Stimulated activated CD8-positive, alpha-beta memory T cell treated with anti-CD3 and anti-CD28 coated beads, Interleukin-7, amount 100 ng/mL, for 4 hours (primary cell): ENCODE data around the gene RBM8A.

Source experiments
- DNase-seq, 2 donors: peaks; one replicate each; pipeline ENCODE4 v3.0.0-alpha.2; 2020; ENCODE audit warnings: low read depth in 2 of 2

The RBM8A gene

DNA sequence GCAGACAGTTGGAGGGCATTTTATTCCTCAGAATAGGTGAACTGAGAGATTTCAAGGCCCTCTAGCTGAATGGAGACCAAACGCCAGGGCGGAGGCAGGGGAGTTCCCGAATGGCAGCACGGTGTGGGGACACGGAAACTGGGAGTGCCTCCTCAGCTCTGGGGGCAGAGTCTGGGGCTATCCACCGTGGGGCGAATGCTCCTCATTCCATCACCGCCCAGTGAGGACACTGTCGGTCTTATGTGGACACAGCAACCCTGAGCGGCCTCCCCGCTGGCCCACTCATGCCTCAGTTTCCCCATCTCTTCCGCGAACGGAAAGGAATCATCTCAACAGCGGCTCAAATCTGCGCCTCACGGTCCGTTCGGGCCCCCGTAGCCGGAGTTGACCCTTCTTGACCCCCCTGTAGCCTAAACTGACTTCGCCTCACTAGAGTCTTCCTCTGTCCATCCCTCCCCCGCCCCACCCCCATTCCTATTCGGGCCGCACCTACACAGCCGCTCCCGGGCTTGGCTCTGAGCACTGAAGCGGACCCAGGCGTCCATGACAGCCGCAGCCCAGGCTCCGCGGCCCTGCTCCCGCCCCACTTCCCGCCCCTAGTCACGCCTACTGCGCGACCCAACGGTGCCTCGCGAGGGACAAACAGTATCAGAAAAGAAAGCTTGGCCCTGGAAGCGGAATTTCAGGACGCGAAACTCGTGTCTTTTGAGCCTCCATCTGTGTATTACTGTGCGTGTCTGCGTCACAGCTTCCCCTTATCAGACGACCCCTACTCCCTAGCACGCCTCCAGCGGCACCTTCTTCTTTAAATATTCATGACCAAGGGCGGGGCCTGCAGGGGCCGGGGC lies 8.9 kb downstream of the RBM8A start, which contains the start of gene PEX11B:
PEX11B (minus strand) TSS at position 574 of the 848 bp plus-strand sequence; CDS start at position 545, 29 bp downstream.
- DNase-seq, result peak; percentile 85 to 89

DNA sequence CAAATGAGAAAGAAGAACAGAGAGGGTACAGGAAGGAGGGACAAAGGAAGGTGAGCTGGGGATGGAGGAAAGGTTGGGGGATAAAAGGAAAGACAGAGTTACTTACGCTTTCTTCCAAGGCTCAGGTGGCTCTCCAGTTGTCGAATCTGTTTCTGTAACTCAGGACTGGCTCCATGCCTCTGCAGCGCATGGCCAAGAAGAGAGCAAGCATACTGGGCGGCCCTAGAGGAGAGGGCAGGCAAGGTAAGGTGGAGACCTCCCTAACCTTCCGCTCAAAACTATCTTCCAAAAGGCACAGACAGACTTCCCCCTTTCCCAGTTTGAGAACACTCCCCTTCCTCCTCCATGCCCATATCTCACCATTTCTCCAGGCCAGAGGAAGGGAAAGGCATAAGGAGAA lies 9.7 kb downstream of the RBM8A start:
- no peak for DNase-seq

DNA sequence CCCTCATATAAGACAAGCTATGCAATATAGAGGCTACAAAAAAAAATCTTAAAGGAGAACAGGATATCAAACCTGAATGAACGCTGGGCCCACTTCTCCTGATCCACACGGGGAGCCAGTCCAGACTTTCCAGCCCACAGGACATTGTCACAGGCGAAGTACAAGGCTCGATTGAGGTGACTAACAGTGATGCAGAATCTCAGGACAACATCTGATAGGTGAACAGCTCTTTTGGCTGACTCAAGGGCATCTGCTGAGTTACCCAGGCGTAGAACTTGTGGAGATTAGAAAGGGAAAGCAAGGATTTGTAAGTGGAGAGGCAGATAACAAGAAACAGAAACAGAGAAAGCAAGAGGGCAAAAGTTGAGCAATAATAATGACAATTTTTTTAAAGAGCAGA lies 10.5 kb downstream of the RBM8A start:
- DNase-seq, result no peak

DNA sequence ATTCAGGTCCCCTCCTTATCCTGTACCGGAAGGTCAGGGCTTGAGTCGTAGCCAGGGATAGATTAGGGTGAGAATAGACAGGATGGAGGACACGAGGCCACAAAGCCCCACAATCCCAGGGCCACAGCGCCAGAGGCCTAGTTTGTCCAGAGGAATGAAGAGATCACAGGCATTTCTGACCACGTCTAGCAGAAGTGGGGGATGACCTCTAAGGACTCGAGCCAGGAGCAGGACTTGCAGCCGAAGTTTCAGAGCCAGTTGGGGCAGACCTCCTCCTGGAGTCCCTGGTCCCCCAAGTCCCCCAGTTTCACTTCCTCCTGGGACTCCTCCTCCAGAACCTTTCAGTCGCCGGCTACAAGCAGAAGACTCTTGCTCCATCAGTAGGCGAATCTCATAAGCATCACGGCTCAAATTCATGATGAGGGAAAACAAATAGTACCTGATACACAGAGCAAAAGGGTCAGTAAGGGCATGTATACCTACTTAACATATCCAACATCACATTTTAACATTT lies 15.1 kb downstream of the RBM8A start:
- DNase-seq, result no peak

DNA sequence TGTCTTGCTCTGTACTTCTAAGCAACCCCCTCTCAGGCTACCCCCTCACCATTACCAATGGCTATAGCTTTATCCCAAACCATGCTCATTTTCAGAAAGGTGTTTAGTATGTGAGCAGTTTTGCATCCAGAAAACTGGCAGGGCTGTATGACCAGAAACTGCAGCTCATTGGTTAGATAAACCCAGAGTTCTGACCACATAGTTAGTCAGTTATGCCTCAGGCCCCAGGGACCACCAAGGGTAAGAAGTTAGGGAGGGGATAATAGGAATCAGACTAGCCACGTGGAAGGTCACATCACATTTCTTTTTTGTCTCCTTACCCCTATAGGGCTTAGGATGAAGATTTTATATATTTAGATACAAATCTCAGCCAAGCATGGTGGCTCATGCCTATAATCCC lies 18.6 kb downstream of the RBM8A start:
- DNase-seq, result no peak

DNA sequence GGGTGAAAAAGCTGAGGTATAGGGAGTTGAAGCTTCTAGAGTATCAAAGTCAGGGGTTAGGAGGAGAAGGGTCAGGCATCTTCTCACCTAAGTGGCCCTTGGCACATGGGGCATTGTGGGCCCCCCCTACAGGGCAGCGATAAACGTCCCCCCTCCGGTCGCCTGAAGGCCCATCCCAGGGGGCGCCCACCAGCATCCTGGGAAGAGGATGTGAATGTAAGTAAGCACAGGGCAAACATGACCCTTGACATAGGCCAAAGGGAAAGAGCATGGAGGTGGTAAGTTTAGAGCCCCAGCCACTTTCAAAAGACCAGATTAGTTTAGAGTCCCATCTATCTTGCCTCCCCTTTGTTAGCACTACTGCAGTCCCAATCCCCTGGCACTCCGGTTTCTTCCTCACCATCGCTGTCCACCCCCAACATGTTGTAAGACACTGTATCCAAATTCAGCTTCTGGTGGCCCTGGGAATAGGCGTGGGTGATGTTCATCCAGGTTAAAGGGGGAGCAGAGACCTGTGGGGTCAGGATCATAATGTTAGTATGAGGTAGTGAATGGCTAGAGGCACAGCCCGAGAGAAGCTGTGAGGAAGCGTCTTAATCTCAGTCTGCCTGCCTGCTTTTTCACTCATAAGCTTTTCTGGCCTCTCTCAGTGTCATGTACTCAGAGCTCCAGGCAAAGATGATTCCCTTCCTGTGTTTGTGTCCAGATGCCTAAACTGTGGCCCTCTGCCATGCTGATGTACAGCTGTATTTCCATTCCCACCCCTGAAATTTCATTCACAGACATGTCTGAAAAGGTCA lies 20.1 kb downstream of the RBM8A start:
- DNase-seq, result no peak

DNA sequence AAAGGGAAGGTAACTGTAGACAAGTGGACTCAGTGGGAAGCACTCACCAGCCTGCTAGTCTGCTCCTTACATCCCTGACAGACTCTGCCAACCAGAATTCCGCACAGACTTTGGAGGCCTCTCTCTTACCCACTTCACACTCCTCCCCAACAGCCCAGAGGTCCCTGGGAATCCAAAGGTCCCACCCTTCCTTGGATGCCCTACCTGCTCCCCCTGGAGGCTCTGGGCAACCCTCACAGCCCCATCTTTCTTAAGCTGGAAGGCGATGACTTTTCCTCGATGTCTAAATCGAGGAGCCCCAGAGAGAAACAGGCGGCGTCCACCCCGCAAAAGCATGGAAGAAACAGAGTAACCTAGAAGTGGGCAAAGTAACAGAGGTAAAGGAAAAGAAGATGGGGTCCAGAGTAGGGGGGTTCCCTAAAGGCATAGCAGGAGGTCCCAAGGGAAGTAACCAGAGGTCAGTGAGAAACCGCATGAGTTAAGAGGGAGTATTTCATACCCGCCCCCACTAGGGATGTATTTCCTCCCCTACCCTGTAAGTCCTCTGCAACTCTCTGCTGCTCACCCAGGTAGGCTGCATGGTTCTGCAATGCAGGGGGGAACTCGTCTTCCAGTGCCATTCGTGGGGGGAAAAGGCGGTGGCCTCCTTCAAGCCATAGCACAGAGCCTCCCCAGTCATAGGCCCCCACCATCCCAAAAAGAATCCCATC lies 25.8 kb downstream of the RBM8A start:
- no peak for DNase-seq

DNA sequence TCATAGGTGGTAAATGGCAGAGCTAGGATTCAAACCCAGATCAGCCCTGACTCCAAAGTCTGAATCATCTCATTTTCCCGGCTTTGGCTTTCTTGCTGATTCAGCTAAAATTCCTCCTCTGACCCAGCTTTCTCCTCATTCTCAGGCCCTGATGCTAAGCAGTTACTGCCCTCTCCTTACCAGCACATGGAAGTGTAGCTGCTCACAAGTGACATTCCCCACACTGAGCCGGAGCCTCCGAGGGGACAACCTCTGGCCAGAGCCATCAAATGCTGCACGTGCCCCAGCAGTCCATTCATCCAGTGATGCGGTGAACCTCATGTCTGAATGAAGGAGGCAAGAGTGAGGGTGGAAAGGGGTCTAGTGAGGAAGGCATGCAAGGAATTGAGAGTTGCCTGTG lies 28.5 kb downstream of the RBM8A start:
- DNase-seq, result no peak

DNA sequence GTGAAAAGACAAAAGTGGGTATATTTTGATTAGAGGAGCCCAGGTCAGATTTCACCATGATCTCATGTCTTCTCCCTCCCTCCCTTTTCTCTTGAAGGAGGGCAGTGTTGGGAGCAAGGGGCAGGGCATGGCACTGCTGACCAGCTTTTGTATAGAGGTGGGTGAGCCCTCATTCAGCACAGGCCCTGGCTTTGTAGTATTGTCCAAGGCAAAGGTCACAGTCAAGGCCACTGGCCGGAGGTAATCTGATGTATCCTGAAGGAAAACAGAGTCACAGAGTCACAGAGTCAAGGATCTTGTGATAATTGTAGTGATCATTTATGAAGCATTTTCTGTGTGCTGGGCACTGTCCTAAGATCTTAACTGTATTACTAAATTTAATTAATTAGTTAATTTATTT lies 29.3 kb downstream of the RBM8A start:
- no peak for DNase-seq

DNA sequence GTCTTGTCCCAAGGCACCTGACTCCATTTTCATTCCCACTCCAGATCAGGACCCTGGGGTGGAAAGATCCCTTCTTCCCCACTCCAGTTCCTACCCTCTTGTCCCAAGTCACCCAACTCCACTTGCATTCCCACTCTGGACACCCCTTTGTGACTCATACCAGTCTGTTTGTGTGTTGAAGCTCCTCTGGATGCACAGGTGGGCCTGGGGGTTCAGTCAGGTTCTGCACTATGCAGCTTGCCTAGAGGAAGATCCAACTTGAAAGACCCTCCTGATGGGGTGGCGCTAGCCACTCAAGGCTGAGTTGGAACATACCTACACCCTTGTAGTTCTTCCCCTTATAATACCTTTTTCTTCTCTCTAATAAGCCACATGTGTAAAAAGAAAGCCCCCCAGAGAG lies 31.8 kb downstream of the RBM8A start:
- no peak for DNase-seq

DNA sequence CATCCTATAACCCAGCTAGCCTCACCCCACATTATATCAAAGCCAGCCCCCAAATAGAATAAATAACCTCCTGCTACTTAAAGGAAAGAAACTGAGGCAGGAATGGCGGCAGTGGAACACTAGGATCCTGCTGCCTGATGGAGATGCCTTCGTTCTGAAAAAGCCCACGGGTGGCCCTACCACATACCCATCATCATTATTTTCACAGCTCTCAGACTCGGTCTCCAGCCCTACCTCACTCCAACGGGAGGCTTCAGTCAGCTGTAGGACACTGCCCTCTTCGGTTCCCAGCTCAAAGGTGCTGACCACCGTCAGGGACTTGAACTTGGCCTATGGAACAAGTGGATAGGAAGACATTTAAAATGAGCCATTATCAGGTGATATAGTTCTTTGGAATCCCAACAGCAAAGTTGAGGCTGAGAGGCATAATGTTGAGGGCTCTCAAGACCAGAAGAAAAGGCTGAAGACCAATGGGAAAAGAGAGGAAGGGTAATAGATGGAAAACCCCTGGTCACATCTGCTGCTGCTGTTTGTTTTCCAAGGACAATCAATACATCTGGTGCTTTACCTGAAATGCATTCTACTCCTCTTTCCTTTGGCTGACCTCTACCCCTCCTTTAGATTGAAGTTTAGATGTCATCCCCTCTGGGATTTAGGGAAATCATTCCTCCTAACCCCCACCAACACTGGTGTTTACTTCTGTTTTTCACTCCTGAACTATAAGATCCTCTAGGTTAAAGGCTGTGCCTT lies 33.8 kb downstream of the RBM8A start:
- no peak for DNase-seq

DNA sequence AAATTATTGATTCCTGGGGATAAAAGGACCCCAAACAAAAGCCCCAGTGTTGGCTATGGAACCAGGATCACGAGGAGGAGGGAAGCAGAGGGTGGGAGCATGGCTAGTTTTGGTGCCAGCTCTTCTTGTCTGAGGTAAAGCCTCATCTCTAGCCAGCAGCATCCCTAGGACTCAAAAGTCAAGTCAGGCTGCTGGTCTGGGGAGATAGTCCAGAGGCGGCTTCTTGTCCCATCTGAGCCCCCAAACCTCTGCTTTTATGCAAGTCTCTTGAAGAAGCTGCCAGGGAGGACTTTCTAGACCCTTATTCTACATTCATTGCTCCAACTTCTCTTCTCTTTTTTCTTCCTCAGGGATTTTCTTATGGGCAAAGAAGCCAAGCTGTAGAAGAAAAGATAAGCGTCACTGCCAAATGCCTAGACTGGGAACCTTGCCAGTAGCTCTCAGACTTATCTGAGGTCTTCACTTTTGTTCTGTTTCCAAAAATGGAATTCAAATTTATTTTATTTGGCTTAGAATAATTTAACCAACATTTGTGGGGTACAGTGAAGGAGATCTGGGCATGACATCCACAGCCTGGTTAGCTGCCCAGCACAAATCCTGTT lies 34.7 kb downstream of the RBM8A start:
- DNase-seq, result no peak

DNA sequence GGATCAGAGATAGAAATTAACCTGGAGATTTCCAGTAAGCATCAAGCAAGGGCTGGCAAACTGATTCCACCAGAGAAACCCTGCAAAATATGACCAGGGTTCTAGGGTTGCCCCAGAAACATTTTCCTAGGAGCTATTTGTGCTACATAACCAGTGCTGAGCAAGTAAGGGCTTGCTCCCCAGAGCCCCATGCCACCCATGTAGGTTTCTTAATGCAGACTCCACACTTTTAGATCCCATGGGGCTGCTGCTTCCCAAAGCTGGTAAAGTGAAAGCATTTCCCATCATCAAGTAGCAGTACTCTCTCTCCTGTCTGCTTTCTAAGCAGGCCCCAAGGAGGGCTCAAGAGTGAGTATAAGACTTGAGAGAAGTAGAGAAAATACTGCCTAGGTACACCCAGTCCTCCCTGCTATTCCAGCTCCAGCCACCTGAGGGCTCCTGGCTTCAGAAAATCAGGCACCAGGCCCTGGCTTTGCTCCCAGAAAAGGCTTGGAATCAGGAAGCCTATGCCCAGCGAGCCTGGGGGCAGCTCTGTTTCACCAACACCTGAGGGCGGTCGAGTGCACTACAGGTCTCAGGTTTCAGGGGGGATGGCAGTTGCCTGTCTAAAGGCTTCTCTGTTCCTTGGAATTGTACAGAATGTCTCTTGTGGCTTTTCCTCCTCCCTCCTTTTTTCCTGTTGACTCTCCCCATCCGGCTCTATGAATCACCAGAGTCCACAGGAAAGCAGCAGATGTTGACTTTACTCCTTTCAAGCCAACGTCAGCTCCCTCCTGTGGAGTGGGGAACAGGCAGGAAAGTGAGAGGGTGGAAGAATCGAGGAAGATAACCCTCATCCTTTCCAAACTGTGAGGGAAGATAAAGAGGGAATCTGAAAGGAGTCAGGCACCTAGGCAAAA lies 35.4 kb downstream of the RBM8A start:
- DNase-seq, result peak; percentile 7 to 12

DNA sequence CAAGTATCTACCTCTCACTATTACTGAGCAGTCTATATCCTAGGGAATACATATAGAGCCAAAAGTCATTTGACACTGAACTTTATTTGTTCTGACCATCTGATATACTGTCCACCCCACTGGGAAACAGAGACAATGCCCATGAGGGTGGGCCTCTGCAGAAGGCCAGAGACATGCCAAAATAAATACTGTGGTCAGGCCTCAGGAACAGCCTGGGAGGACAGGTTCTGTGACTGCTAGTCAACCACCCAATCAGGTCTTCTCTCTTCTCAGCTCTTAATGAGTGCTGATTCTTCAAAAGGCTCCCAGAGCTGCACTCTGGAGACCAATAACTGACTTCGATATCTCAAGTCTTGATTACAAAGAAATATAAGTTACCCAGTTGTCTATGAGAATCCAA lies 36.1 kb downstream of the RBM8A start:
- DNase-seq, result no peak

DNA sequence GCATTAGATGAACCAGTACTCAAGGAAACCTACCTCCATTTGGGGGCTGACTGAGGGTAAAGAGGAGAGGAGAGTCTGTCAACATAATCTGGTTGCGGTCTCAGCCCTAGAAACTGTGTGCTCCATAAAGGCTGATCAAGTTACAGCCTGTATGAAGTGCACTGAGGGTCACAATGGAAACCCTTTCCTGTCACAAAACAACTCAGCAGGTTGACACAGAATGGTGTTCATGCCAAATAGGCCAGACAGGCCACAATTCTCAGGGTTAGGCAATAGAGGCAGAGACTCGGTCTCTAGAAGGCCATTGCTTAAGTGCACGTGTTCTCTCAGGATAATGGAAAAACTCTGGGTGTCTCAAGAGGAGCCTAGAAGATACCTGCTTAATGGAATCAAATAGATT lies 37.6 kb downstream of the RBM8A start:
- DNase-seq, result no peak

DNA sequence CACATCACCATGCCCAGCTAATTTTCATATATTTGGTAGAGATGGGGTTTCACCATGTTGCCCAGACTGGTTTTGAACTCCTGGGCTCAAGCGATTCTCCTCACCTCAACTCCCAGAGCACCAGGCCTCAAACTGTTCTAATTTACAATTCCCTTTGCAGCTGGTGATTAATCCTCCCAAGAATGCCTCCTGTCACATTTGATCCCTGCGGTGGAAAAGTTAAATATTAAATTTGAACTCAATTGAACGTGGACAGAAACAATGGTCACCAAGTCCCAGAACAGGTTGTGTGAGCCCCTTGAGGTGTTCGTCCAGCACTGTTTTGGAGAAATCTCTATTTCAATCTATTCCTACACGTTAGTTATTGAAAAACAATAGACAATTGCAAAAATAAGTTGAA lies 39.7 kb downstream of the RBM8A start:
- DNase-seq, result no peak

DNA sequence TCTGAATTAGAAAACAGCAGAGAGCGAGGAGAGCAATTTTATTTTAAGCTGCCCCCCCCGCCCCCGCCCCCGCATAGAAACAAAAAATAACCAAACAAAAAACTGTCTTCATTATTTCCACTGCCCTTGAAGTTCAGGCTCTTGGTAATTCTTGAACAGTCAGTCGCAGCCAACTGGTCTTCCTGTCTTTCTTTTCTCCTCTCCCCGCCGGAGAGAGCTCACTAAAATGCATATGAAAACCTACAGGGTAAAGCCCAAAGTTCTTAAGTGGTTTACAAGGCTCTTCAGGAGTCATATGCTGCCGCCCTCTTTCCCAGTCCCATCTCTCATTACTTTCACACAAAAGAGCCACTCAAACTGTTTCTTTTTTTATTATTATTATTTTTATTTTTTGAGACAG lies 40.5 kb downstream of the RBM8A start:
- no peak for DNase-seq

DNA sequence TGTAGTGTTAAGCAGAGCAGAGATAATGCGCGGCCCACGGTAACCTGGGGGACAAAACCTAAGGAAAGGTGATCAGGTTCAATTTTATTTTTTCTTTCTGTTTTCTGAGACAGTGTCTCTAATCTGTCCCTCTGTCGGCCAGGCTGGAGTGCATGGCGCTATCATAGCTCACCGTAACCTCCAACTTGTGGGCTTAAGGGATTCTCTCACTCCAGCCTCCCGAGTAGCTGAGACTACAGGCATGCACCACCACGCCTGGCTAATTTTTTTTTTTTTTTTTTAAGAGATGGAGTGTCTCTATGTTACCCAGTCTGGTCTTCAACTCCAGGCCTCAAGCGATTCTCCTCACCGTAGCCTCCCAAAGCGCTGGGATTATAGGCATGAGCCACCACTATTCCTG lies 40.9 kb downstream of the RBM8A start:
- DNase-seq, result no peak

DNA sequence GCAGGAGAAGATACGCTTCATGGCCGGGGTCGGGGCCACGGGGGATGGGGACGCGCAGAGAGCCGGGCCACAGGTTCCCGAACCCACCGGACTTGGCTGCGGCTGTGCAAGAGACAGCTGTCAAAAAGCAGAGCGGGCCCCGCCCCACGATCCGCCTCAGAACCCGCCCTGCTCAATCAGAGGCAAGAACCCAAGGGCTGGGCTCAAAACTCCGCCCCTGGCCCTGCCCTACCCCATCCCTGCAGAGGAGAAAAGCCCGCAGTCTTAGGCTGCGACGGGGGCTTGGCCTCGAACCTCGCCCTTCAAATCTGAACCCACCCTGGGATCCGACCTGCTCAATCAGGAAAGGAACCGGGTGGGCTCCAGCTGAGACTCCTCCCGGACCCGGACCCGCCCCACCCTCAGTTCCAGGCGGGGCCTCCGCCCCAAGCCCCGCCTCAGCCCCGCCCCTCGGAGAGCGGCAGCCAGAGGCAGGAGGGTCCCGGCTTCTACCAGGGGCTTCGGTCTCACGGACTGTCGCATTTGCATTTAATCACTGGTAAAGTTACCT lies 41.5 kb downstream of the RBM8A start, which contains the start of gene ANKRD35:
ANKRD35 (minus strand) TSS at position 129 of the 550 bp plus-strand sequence; CDS start at position 21, 108 bp downstream.
- DNase-seq, result peak; percentile 80 to 82
